Osteoblast (primary cell): ENCODE measurements around the gene MDM1. TPM values are rescaled to one million over a fixed set of nuclear protein-coding genes. Genes with fewer than 3 reads are reported as not detected.

Experiments used
- DNase-seq: peaks from one replicate; pipeline ENCODE4 v3.0.0; 2011; ENCODE audit warnings: low spot score, mixed read lengths; ENCODE audit not compliant: insufficient read length; ENCODE audit errors: missing footprints
- H2AFZ ChIP-seq: 2 replicates; pipeline ENCODE4 v1.6.0; 2011; ENCODE audit warnings: mild to moderate bottlenecking, low read length
- H3K27ac ChIP-seq: 2 replicates; pipeline ENCODE4 v1.5.1; 2011; ENCODE audit warnings: mild to moderate bottlenecking, low read depth, low read length, moderate library complexity
- H3K27me3 ChIP-seq: 2 replicates; pipeline ENCODE4 v1.6.0; 2012; ENCODE audit warnings: mild to moderate bottlenecking, control low read depth, inconsistent platforms, low read length, moderate library complexity; ENCODE audit not compliant: insufficient read depth
- H3K36me3 ChIP-seq: 2 replicates; pipeline ENCODE4 v1.5.1; 2011; ENCODE audit warnings: mild to moderate bottlenecking, low read length, control low read depth, moderate library complexity; ENCODE audit not compliant: insufficient read depth
- H3K4me1 ChIP-seq: 2 replicates; pipeline ENCODE4 v1.5.1; 2011; ENCODE audit warnings: mild to moderate bottlenecking, low read length, control low read depth, moderate library complexity; ENCODE audit not compliant: insufficient read depth
- H3K4me2 ChIP-seq: 2 replicates; pipeline ENCODE4 v1.6.0; 2011; ENCODE audit warnings: mild to moderate bottlenecking, low read length; ENCODE audit not compliant: insufficient read depth
- H3K4me3 ChIP-seq: fragments of 200-600 bp; sonication (generic); 3 replicates; pipeline ENCODE4 v1.5.1; 2012; ENCODE audit warnings: mild to moderate bottlenecking, low read length, inconsistent platforms; ENCODE audit not compliant: insufficient read depth
- H3K79me2 ChIP-seq: 2 replicates; pipeline ENCODE4 v1.6.0; 2012; ENCODE audit warnings: mild to moderate bottlenecking, low read length, control low read depth, inconsistent platforms; ENCODE audit not compliant: insufficient read depth
- H3K9me3 ChIP-seq: 2 replicates; pipeline ENCODE4 v1.5.1; 2011; ENCODE audit warnings: low read depth, low read length, control low read depth
- H4K20me1 ChIP-seq: 2 replicates; pipeline ENCODE4 v1.6.0; 2012; ENCODE audit warnings: mild to moderate bottlenecking, low read length, control low read depth; ENCODE audit not compliant: insufficient read depth
- total RNA-seq: library from RNA; depleted of rRNA; stranded (reverse); fragments of >200 nt; gene quantifications from 2 replicates; pipeline ENCODE4 v1.2.3, GENCODE V29; 2012
- TF ChIP-seq, protein P1 (sequence below): IDR thresholded peaks from 2 replicates; pipeline ENCODE4 v1.5.1; 2011; ENCODE audit warnings: mild to moderate bottlenecking, low read depth, low read length, moderate library complexity; ENCODE audit errors: extremely low read depth

Gene MDM1
- total RNA-seq, 1 donor, result 28.2 TPM

DNA sequence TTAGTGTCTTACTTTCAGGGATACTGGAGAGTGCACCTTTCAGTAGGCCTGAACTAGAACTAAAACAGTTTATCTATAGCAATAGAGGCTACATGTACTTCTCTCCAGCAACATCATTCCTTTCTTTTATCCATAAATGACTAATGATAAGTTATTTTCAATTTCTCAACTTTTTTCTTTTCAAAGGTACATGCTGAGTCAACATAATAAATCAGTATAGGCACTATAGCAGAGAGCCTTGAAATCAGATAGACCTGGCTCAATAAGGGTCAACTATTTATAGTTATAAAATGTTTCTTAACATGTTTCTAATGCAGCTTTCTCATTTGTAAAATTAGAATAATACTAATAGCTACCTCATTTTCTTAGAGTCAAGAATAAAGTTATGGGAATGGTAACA, 84.4 kb downstream of the MDM1 start:
- TF ChIP-seq, protein P1, sequence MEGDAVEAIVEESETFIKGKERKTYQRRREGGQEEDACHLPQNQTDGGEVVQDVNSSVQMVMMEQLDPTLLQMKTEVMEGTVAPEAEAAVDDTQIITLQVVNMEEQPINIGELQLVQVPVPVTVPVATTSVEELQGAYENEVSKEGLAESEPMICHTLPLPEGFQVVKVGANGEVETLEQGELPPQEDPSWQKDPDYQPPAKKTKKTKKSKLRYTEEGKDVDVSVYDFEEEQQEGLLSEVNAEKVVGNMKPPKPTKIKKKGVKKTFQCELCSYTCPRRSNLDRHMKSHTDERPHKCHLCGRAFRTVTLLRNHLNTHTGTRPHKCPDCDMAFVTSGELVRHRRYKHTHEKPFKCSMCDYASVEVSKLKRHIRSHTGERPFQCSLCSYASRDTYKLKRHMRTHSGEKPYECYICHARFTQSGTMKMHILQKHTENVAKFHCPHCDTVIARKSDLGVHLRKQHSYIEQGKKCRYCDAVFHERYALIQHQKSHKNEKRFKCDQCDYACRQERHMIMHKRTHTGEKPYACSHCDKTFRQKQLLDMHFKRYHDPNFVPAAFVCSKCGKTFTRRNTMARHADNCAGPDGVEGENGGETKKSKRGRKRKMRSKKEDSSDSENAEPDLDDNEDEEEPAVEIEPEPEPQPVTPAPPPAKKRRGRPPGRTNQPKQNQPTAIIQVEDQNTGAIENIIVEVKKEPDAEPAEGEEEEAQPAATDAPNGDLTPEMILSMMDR, result no peak
- peaks cover 23% of the 10 kb centered on the region for H3K4me1 ChIP-seq
- H3K27me3 ChIP-seq, result no peaks in the 10 kb centered on the region

DNA sequence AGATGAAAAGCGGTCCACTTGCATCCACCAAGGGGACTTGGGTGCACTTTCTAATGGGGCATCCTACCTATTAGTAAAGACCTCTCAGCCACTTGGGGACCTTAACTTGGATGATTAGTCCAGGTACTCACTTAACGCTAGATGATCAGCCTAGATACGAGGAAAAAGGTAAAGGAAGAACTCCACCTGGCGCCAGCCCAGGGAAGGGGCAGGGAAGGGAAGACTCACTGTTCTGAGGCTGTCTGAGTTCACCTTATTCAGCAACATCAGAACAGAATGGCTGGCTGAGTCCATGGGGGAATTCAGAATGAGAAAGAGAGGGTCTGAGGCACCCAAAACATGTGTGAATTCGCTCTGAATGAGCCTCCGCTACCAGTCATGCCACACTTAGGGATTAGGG, 85.8 kb downstream of the MDM1 start:
- Histone ChIP-seq H4K20me1 (no peaks in the 10 kb centered on the region), H3K27ac (no peak overlapping the region), H3K79me2 (no peaks in the 10 kb centered on the region), H3K4me3 (no peak overlapping the region), H3K4me1 (peaks cover 27% of the 10 kb centered on the region), H3K27me3 (no peaks in the 10 kb centered on the region), H2AFZ (peak overlapping the region; percentile 91), H3K4me2 (no peak overlapping the region), H3K36me3 (no peaks in the 10 kb centered on the region), H3K9me3 (no peaks in the 10 kb centered on the region)
- TF ChIP-seq, protein P1, result no peak
- DNase-seq, result no peak

More for the DNA sequence above, 84.4 kb downstream of the MDM1 start:
- no peak for DNase-seq
- H2AFZ ChIP-seq, result no peak overlapping the region
- H3K36me3 ChIP-seq, result no peaks in the 10 kb centered on the region
- no peaks in the 10 kb centered on the region for H4K20me1 ChIP-seq
- no peaks in the 10 kb centered on the region for H3K9me3 ChIP-seq
- H3K79me2 ChIP-seq, result no peaks in the 10 kb centered on the region
- H3K27ac ChIP-seq, result no peak overlapping the region
- H3K4me3 ChIP-seq, result no peak overlapping the region
- no peak overlapping the region for H3K4me2 ChIP-seq

GRCh38 chr12:68245180-68246021, 86.8 kb downstream of the MDM1 start:
- Histone ChIP-seq H4K20me1 (no peaks in the 10 kb centered on the region), H3K27ac (peak overlapping the region; percentile 19), H2AFZ (peak overlapping the region; percentile 91), H3K4me1 (peaks cover 31% of the 10 kb centered on the region), H3K9me3 (no peaks in the 10 kb centered on the region), H3K79me2 (no peaks in the 10 kb centered on the region), H3K27me3 (no peaks in the 10 kb centered on the region), H3K4me2 (peak overlapping the region; percentile 86), H3K36me3 (no peaks in the 10 kb centered on the region), H3K4me3 (peak overlapping the region; percentile 63)
- TF ChIP-seq, protein P1, result no peak
- DNase-seq, result peak; percentile 9

Other genes with a start within 250 kb of the MDM1 start
- gene IFNG, start 172.6 kb downstream of the MDM1 start, total RNA-seq, result not detected in 2 replicates
- gene IL26, start 106.6 kb downstream of the MDM1 start, total RNA-seq, result 2.4 and 3.6 TPM in 2 replicates
- not detected in 2 replicates for gene IL22, start 78.8 kb downstream of the MDM1 start, total RNA-seq